RWPE2 (cell line): ENCODE measurements around the gene RBM4.
"Not testable (repeated sequence)": the region's sequence is repeated elsewhere in the genome, so short reads cannot be mapped to it uniquely, and the experiment has no call there.

Source experiments
- ATAC-seq: fragments of 200-7000 bp; cut with Tn5 transposase; 3 replicates; pipeline ENCODE4 v1.9.1; 2021; ENCODE audit warnings: low read depth
- DNase-seq: peaks from one replicate; pipeline ENCODE4 v3.0.0-alpha.2; 2020; ENCODE audit warnings: low spot score
- H3K27ac ChIP-seq: fragments of 450-650 bp; 2 replicates; pipeline ENCODE4 v1.5.1; 2017; ENCODE audit warnings: mild to moderate bottlenecking; ENCODE audit not compliant: poor library complexity, severe bottlenecking
- H3K27me3 ChIP-seq: fragments of 250-450 bp; sonication (Bioruptor Pico); 2 replicates; pipeline ENCODE4 v1.5.1; 2021; ENCODE audit warnings: mild to moderate bottlenecking, moderate library complexity; ENCODE audit not compliant: insufficient read depth, poor library complexity, severe bottlenecking
- H3K36me3 ChIP-seq: fragments of 250-450 bp; sonication (Bioruptor Pico); 2 replicates; pipeline ENCODE4 v1.5.1; 2020; ENCODE audit warnings: low read depth, mild to moderate bottlenecking, moderate library complexity
- H3K4me1 ChIP-seq: fragments of 250-450 bp; sonication (Bioruptor Pico); 2 replicates; pipeline ENCODE4 v1.5.1; 2021; ENCODE audit warnings: mild to moderate bottlenecking, moderate library complexity; ENCODE audit not compliant: insufficient read depth, poor library complexity, severe bottlenecking
- H3K4me3 ChIP-seq: fragments of 250-450 bp; sonication (Bioruptor Pico); 2 replicates; pipeline ENCODE4 v1.5.1; 2021; ENCODE audit warnings: mild to moderate bottlenecking, moderate library complexity; ENCODE audit not compliant: severe bottlenecking
- H3K9me3 ChIP-seq: fragments of 250-450 bp; sonication (Bioruptor Pico); 2 replicates; pipeline ENCODE4 v1.5.1; 2021; ENCODE audit warnings: mild to moderate bottlenecking, moderate library complexity; ENCODE audit not compliant: severe bottlenecking
- TF ChIP-seq, protein P1 (sequence below): fragments of 450-650 bp; IDR thresholded peaks from one replicate; pipeline ENCODE4 v1.5.1; 2017; ENCODE audit warnings: mild to moderate bottlenecking, moderate library complexity; ENCODE audit not compliant: poor library complexity, severe bottlenecking

Gene RBM4

DNA sequence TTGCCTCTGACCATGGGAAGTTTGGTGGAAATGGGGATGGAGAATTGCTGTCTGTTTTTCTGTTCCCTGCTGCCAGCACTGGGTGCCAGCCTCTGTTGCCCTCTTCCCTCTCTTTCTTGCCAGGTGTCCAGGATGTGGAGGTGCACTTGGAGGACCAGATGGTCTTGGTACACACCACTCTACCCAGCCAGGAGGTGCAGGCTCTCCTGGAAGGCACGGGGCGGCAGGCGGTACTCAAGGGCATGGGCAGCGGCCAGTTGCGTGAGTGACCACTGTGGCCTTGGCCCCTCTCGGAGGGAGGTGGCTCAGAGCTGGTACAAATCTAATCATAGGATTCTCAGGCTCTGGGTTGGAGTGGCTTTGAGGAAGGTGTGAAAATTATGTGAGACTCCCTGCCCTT is 39.5 kb upstream of the RBM4 start:
- Histone ChIP-seq H3K4me3 (no peak overlapping the region), H3K27me3 (no peaks in the 10 kb centered on the region), H3K36me3 (peaks cover 5% of the 10 kb centered on the region; the same call in 1 of the 2 replicates), H3K4me1 (no peaks in the 10 kb centered on the region), H3K9me3 (no peaks in the 10 kb centered on the region), H3K27ac (no peak overlapping the region)
- TF ChIP-seq, protein P1, sequence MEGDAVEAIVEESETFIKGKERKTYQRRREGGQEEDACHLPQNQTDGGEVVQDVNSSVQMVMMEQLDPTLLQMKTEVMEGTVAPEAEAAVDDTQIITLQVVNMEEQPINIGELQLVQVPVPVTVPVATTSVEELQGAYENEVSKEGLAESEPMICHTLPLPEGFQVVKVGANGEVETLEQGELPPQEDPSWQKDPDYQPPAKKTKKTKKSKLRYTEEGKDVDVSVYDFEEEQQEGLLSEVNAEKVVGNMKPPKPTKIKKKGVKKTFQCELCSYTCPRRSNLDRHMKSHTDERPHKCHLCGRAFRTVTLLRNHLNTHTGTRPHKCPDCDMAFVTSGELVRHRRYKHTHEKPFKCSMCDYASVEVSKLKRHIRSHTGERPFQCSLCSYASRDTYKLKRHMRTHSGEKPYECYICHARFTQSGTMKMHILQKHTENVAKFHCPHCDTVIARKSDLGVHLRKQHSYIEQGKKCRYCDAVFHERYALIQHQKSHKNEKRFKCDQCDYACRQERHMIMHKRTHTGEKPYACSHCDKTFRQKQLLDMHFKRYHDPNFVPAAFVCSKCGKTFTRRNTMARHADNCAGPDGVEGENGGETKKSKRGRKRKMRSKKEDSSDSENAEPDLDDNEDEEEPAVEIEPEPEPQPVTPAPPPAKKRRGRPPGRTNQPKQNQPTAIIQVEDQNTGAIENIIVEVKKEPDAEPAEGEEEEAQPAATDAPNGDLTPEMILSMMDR, result no peak
- no peak for DNase-seq
- no peak for ATAC-seq

DNA sequence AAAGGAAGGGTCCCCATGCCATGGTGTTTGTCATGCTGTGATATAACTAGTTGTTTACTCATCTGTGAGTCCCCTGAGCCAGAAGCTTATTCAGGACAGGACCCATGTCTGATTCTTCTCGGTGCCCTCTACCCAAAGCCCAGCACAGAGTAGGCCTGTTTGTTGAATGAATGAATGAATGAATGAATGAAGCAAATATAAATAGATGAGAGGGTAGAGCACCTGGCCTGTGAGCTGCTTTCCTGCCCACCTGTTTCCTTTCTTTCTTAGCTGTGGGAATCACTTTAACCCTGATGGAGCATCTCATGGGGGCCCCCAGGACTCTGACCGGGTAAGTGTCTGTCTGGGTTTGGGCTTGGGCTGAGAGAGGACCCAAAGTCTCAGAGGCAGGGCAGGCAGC is 38.3 kb upstream of the RBM4 start:
- Histone ChIP-seq H3K36me3 (peaks cover 5% of the 10 kb centered on the region; the same call in 1 of the 2 replicates), H3K27me3 (no peaks in the 10 kb centered on the region), H3K27ac (no peak overlapping the region), H3K4me3 (no peak overlapping the region), H3K4me1 (no peaks in the 10 kb centered on the region), H3K9me3 (no peaks in the 10 kb centered on the region)
- TF ChIP-seq, protein P1, result no peak
- DNase-seq (no peak), ATAC-seq (no peak)

DNA sequence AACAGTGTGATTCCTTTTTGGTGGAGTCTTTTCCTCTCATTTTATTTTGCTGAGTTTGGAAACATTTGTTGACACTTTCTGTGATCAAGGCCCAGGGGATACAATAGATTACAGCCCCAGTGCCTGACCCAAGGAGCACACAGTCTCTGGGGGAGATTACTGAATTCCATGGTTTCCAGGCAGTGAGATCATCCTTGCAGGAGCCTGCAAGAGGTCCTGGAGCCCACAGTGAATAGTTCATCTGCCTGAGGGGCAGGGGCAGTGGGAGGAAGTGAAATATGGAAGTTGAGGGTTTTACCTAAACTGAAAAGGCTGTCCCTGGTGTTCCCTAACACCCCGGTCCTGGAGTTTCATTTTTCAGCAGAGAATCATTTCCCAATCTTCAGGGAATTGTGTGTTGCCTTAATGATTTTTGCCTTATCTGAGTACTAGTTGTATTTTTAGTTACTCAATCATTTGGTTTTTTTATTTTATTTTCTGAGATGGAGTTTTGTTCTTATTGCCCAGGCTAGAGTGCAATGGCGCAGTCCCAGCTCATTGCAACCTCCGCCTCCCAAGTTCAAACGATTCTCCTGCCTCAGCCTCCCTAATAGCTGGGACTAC is 37.8 kb upstream of the RBM4 start:
- H3K27me3 ChIP-seq, result no peaks in the 10 kb centered on the region
- ATAC-seq (no peak), DNase-seq (no peak)
- no peak overlapping the region for H3K4me3 ChIP-seq
- H3K4me1 ChIP-seq, result no peaks in the 10 kb centered on the region
- no peak overlapping the region for H3K27ac ChIP-seq
- TF ChIP-seq, protein P1, result no peak
- H3K9me3 ChIP-seq, result no peaks in the 10 kb centered on the region
- H3K36me3 ChIP-seq, result peaks cover 5% of the 10 kb centered on the region; the same call in 1 of the 2 replicates

DNA sequence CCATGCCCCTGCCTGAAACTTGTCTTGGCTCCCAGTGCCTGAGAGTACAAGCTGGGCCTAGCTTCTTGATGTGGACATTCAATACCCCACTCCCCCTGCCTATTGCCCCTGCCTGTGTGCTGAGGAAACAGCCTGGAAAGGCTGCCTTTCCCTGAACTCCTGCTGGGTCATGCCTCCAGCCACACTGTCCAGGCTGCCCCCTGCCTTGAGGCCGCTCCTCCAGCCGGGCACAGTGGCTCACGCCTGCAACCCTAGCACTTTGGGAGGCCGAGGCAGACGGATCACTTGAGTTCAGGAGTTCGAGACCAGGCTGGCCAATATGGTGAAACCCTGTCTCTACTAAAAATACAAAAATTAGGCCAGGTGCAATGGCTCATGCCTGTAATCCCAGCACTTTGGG is 35.4 kb upstream of the RBM4 start:
- peaks cover 5% of the 10 kb centered on the region; the same call in 1 of the 2 replicates for H3K36me3 ChIP-seq
- TF ChIP-seq, protein P1, result no peak
- ATAC-seq, result no peak
- no peak for DNase-seq
- H3K27me3 ChIP-seq, result no peaks in the 10 kb centered on the region
- no peak overlapping the region for H3K27ac ChIP-seq
- no peaks in the 10 kb centered on the region for H3K9me3 ChIP-seq
- H3K4me3 ChIP-seq, result no peak overlapping the region
- no peaks in the 10 kb centered on the region for H3K4me1 ChIP-seq

DNA sequence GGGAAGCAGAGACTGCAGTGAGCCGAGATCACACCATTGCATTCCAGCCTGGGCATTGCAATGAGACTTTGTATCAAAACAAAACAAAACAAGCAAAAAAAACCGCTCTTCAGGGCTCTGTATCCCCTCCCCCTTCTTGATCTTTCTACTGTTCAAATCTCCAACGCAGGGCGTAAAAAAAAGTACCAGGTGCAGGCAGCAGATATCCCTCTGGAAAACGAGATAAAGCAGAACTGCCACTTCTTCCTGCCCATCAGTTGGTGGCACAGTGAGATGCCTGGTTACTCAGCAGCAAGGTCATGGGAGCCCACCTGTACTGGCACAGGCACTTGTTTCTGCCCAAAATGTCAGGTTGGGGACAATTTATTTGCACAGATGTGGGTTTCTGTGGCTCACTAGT is 34.3 kb upstream of the RBM4 start:
- ATAC-seq (no peak), DNase-seq (no peak)
- peaks cover 5% of the 10 kb centered on the region; the same call in 1 of the 2 replicates for H3K36me3 ChIP-seq
- no peaks in the 10 kb centered on the region for H3K4me1 ChIP-seq
- no peak overlapping the region for H3K27ac ChIP-seq
- TF ChIP-seq, protein P1, result no peak
- H3K4me3 ChIP-seq, result no peak overlapping the region
- no peaks in the 10 kb centered on the region for H3K27me3 ChIP-seq
- no peaks in the 10 kb centered on the region for H3K9me3 ChIP-seq

DNA sequence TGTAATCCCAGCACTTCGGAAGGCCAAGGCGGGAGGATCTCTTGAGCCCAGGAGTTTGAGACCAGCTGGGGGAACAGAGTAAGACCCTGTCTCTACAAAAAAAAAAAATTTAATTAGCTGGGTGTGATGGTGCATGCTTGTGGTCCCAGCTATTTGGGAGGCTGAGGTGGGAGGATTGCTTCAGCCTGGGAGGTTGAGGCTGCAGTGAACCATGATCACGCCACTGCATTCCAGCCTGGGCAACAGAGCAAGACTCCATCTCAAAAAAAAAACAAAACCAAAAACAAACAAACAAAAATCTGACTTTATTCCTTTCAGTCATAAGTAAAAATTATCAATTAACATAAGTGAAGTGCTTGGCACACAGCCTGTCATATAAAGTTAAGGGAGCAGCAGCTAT is 31.9 kb upstream of the RBM4 start:
- peak overlapping the region; percentile 34 for H3K27ac ChIP-seq
- not testable (repeated sequence) for H3K4me3 ChIP-seq, H3K9me3 ChIP-seq, H3K27me3 ChIP-seq, H3K36me3 ChIP-seq, H3K4me1 ChIP-seq, ATAC-seq, DNase-seq
